IMR-90 (cell line): ENCODE measurements around the gene CIZ1. TPM values are rescaled to one million over a fixed set of nuclear protein-coding genes. Genes with fewer than 3 reads are reported as not detected.
"Not testable (repeated sequence)": the region's sequence is repeated elsewhere in the genome, so short reads cannot be mapped to it uniquely, and the experiment has no call there.

Experiments
- ATAC-seq: fragments of 200-7000 bp; cut with Tn5 transposase; 2 replicates; pipeline ENCODE4 v1.9.1; 2020; ENCODE audit warnings: low read depth, mild to moderate bottlenecking, moderate library complexity
- BruUV-seq: library from RNA; stranded (reverse); fragments of 400-500 nt; replicated peaks from 2 replicates; lab custom pipeline; 2021; lab: Mats Ljungman, UMichigan
- CTCF ChIA-PET: fragments of 300-600 bp; formaldehyde crosslinking; extraction: SDS; loops from one replicate; lab custom pipeline; 2021; ENCODE audit warnings: antibody characterized with exemption; lab: Yijun Ruan, JAX
- POLR2A ChIA-PET: fragments of 300-600 bp; sonication (Branson Sonifier 250); formaldehyde crosslinking; loops from one replicate; lab custom pipeline; 2022; ENCODE audit warnings: antibody characterized with exemption; ENCODE audit not compliant: unreplicated experiment; lab: Charles Lee
- DNase-seq: peaks from one replicate; pipeline ENCODE4 v3.0.0; 2013
- H2AFZ ChIP-seq: replicated peaks from 2 replicates; pipeline ENCODE3; 2013; ENCODE audit warnings: low read length, mild to moderate bottlenecking; ENCODE audit not compliant: poor library complexity
- H2AK5ac ChIP-seq: 2 replicates; pipeline ENCODE4 v1.6.1; 2013; ENCODE audit warnings: low read depth, low read length, inconsistent platforms
- H2AK9ac ChIP-seq: replicated peaks from 2 replicates; pipeline ENCODE3; 2013; ENCODE audit warnings: mild to moderate bottlenecking, low read depth, low read length, moderate library complexity; ENCODE audit not compliant: poor library complexity
- H2BK120ac ChIP-seq: 2 replicates; pipeline ENCODE4 v1.6.1; 2013; ENCODE audit warnings: low read depth, low read length, inconsistent platforms
- H2BK15ac ChIP-seq: 3 replicates; pipeline ENCODE4 v1.6.1; 2013; ENCODE audit warnings: low read depth, low read length, inconsistent platforms
- H2BK20ac ChIP-seq: 2 replicates; pipeline ENCODE4 v1.6.1; 2013; ENCODE audit warnings: low read depth, mild to moderate bottlenecking, inconsistent platforms, low read length, moderate library complexity
- H2BK5ac ChIP-seq: 2 replicates; pipeline ENCODE4 v1.6.1; 2013; ENCODE audit warnings: mild to moderate bottlenecking, low read depth, low read length, inconsistent platforms; ENCODE audit not compliant: poor library complexity, severe bottlenecking
- H3K14ac ChIP-seq: replicated peaks from 2 replicates; pipeline ENCODE4 v1.6.1; 2013; ENCODE audit warnings: low read depth, low read length, inconsistent platforms
- H3K18ac ChIP-seq: 2 replicates; pipeline ENCODE4 v1.6.1; 2013; ENCODE audit warnings: low read depth, low read length, control low read depth
- H3K23ac ChIP-seq: 2 replicates; pipeline ENCODE4 v1.6.1; 2013; ENCODE audit warnings: low read depth, low read length, inconsistent platforms
- H3K27ac ChIP-seq: 2 replicates; pipeline ENCODE4 v1.5.1; 2013; ENCODE audit warnings: mild to moderate bottlenecking, control low read depth, low read length; ENCODE audit not compliant: insufficient read depth
- H3K27me3 ChIP-seq: 2 replicates; pipeline ENCODE4 v1.6.1; 2013; ENCODE audit warnings: low read length; ENCODE audit not compliant: control insufficient read depth, insufficient read depth
- H3K36me3 ChIP-seq: 2 replicates; pipeline ENCODE4 v1.6.1; 2013; ENCODE audit warnings: low read length, mixed read lengths; ENCODE audit not compliant: control insufficient read depth, insufficient read depth
- H3K4ac ChIP-seq: 2 replicates; pipeline ENCODE4 v1.6.1; 2013; ENCODE audit warnings: low read depth, low read length, inconsistent platforms
- H3K4me1 ChIP-seq: 2 replicates; pipeline ENCODE4 v1.6.1; 2013; ENCODE audit warnings: low read length, mixed read lengths; ENCODE audit not compliant: control insufficient read depth, insufficient read depth
- H3K4me2 ChIP-seq: 2 replicates; pipeline ENCODE4 v1.6.1; 2013; ENCODE audit warnings: low read depth, mild to moderate bottlenecking, control low read depth, low read length, moderate library complexity
- H3K4me3 ChIP-seq: 2 replicates; pipeline ENCODE4 v1.5.1; 2013; ENCODE audit warnings: low read depth, mild to moderate bottlenecking, control low read depth, low read length, moderate library complexity; ENCODE audit not compliant: insufficient read depth
- H3K56ac ChIP-seq: 2 replicates; pipeline ENCODE4 v1.6.1; 2013; ENCODE audit warnings: low read length, inconsistent platforms; ENCODE audit not compliant: insufficient read depth; ENCODE audit errors: extremely low read depth
- H3K79me1 ChIP-seq, 2 experiments: 2 replicates each; pipeline ENCODE4 v1.6.1; 2013; ENCODE audit warnings: low read length in 2 of 2, inconsistent platforms in 1 of 2, low read depth in 1 of 2
- H3K9ac ChIP-seq: 2 replicates; pipeline ENCODE4 v1.6.1; 2013; ENCODE audit warnings: low read depth, low read length, control low read depth
- H3K9me1 ChIP-seq: 2 replicates; pipeline ENCODE4 v1.6.1; 2013; ENCODE audit warnings: low read length, inconsistent platforms; ENCODE audit not compliant: insufficient read depth
- H3K9me3 ChIP-seq: 2 replicates; pipeline ENCODE4 v1.6.1; 2013; ENCODE audit warnings: low read length; ENCODE audit not compliant: control insufficient read depth, insufficient read depth
- H4K20me1 ChIP-seq: 2 replicates; pipeline ENCODE4 v1.6.1; 2013; ENCODE audit warnings: low read length, inconsistent platforms; ENCODE audit not compliant: insufficient read depth
- H4K5ac ChIP-seq: 2 replicates; pipeline ENCODE4 v1.6.1; 2013; ENCODE audit warnings: mild to moderate bottlenecking, low read depth, low read length, control low read depth
- H4K8ac ChIP-seq, 2 experiments: 2 replicates each; pipeline ENCODE4 v1.6.1; 2013; ENCODE audit warnings: low read depth in 2 of 2, low read length in 2 of 2, control low read depth in 1 of 2, inconsistent platforms in 1 of 2
- H4K91ac ChIP-seq: 2 replicates; pipeline ENCODE4 v1.6.1; 2013; ENCODE audit warnings: low read depth, low read length, inconsistent platforms; ENCODE audit not compliant: insufficient read depth
- WGBS, 2 experiments: methylation state at CpG; one replicate each; pipeline versions ENCODE4 v1.1.5 to v1.1.7; 2013; ENCODE audit warnings: missing lambda C conversion rate in 2 of 2; ENCODE audit not compliant: insufficient read length in 1 of 2; ENCODE audit errors: extremely low coverage in 2 of 2; 5-methylcytosine and 5-hydroxymethylcytosine counted together
- dilution Hi-C: fragments of 300-500 bp; cut with HindIII; formaldehyde crosslinking; loops from one replicate; pipeline ENCODE4 v1.14.3; 2018; ENCODE audit warnings: low sequenced_read_pairs; ENCODE audit not compliant: unreplicated experiment
- in situ Hi-C: fragments of 300-500 bp; cut with MboI; formaldehyde crosslinking; loops from 3 replicates; pipeline ENCODE4 v1.14.3; 2019; ENCODE audit warnings: low sequenced_read_pairs, inconsistent platforms, mixed read lengths
- intact Hi-C: fragments of 100-400 bp; cut with micrococcal nuclease; formaldehyde crosslinking; loops from 2 replicates; pipeline ENCODE4 v1.10.0; 2022
- polyA plus RNA-seq, 3 experiments: library from polyadenylated mRNA; depleted of rRNA; stranded (reverse); fragments of >200 nt; gene quantifications; 2 replicates each; pipeline ENCODE4 v1.2.3, GENCODE V29; 2012; ENCODE audit warnings: low replicate concordance in 1 of 3
- total RNA-seq: library from RNA; depleted of rRNA; stranded (reverse); fragments of >200 nt; gene quantifications from 2 replicates; pipeline ENCODE4 v1.2.3, GENCODE V29; 2012

CIZ1 gene
- total and polyA plus RNA-seq, 2 of the 4 experiments (the other 2 are of a cell fraction) = 13.8 to 51.9 TPM

DNA sequence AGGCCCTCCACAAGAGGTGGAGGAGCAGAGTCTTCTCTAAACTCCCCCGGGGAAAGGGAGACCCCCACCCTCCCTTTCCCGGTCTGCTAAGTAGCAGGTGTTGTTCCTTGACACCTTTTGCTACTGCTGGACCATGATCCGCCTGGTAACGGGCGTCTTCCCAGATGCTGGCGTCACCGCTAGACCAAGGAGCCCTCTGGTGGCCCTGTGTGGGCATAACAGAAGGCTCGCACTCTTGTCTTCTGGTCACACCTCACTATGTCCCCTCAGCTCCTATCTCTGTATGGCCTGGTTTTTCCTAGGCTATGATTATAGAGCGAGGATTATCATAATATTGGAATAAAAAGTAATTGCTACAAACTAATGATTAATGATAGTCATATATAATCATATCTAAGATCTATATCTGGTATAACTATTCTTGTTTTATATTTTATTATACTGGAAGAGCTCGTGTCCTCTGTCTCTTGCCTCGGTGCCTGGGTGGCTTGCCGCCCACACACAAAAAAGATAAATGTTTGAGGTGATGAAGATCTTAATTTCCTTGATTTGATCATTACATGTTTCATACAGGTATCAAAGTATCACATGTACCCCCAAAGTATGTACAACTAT is 61.3 kb downstream of the CIZ1 start:
- H2BK120ac ChIP-seq, H2BK5ac ChIP-seq, H2BK20ac ChIP-seq, DNase-seq, H3K27ac ChIP-seq, H4K8ac ChIP-seq, H3K23ac ChIP-seq, ATAC-seq, H3K9me3 ChIP-seq, H3K9me1 ChIP-seq, H3K14ac ChIP-seq, intact Hi-C loops, POLR2A ChIA-PET, H2AFZ ChIP-seq, dilution Hi-C loops, H3K27me3 ChIP-seq, H3K4me1 ChIP-seq, H3K9ac ChIP-seq, H2BK15ac ChIP-seq, H3K4me2 ChIP-seq, H3K4ac ChIP-seq, in situ Hi-C loops, H3K36me3 ChIP-seq, BruUV-seq, H3K18ac ChIP-seq, H3K56ac ChIP-seq, H2AK5ac ChIP-seq, H4K91ac ChIP-seq, H2AK9ac ChIP-seq, H3K4me3 ChIP-seq, H4K5ac ChIP-seq: not testable (repeated sequence)
- CTCF ChIA-PET = interaction anchor here (1.3 kb wide), 1 partner anchor 13 kb away, joined by 3 read pairs; no protein-coding TSS in a partner anchor
- Histone ChIP-seq H4K20me1 (peaks cover 12% of the 10 kb centered on the region; the same call in 1 of the 2 replicates), H3K79me1 (peaks cover 6 to 32% of the 10 kb centered on the region in 2 experiments; a peak in 3 of 4 replicates)
- no CpG with 5 or more reads among the region's 12 CpGs for WGBS, 2 experiments
